NCI-H2081 treated with DMSO at 0.1 percent for 48 hours (cell line): Measurements from ENCODE around the gene FGD3.

Experiments
- DNase-seq: peaks from one replicate; lab custom pipeline; 2025; lab: John Stamatoyannopoulos, UW

Gene FGD3

DNA sequence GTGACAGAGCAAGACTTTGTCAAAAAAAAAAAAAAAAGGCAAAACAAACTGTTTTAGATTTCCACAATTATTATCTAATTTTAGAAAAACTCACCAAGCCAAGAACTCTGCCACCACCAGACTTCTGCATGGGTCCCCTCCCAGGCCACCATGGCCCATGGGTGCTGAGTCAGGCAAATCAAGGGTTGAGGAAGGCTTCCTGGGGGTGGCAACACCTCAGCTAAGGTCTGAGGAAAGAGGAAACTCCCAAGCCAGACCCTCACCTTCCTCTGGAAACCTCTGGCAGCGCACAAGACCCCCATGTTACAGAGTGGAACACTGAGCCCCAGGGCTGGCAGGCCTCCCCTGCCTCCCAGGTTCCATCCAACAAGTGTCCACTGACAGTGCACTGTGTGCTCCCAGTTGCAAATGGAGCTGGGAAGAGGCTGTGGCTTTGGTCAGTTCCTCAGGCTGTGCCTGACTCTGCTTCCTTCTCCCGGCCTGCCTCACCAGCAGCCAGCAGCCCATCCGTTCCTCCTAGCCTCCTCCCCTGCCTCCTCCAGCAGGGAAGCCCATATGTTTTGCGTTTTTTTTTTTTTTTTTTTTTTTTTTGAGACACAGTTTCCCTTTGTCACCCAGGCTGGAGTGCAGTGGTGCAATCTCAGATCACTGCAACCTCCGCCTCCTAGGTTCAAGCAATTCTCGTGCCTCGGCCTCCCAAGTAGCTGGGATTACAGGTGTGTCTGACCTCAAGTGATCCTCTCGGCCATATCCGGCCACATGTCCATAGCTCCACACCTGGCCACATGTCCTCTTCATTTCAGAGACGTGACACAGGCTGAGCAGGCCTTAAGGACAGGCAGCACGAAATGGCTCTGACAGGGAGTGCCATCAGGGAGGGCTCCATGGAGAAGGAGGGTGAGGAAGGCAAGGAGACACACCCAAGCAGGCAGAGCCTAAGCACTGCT lies 107.7 kb downstream of the FGD3 start:
- DNase-seq: no peak

DNA sequence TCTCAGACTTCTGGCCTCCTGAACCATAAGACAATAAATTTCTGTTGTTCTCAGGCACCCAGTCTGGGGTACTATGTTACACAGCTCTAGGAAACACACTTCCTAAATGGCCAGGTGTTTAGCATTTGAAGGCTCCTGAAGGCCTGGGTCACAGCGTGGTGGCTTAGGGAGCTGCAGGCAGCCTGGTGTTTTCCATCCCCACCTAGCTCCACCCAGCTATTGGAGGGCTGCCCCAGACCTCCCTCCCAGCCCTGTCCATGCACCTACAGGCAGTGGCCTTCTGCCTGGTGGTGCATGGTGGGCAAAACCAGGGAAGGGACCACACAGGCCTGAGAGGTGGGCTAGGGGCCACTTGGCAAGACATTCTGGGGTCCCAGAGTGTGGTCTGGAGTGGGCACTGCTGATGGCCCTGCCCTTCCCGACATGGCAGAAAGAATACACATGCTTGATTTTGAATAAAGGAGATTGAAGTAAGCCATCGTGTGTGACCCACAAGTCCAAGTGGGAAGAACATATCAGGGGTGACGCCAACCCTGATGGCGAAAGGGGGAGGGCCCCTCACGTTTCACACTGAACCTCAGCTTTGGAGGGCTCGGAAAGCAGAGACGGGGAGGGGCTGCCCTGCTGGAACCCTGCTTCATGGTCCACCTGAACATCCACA lies 109.8 kb downstream of the FGD3 start:
- no peak for DNase-seq

DNA sequence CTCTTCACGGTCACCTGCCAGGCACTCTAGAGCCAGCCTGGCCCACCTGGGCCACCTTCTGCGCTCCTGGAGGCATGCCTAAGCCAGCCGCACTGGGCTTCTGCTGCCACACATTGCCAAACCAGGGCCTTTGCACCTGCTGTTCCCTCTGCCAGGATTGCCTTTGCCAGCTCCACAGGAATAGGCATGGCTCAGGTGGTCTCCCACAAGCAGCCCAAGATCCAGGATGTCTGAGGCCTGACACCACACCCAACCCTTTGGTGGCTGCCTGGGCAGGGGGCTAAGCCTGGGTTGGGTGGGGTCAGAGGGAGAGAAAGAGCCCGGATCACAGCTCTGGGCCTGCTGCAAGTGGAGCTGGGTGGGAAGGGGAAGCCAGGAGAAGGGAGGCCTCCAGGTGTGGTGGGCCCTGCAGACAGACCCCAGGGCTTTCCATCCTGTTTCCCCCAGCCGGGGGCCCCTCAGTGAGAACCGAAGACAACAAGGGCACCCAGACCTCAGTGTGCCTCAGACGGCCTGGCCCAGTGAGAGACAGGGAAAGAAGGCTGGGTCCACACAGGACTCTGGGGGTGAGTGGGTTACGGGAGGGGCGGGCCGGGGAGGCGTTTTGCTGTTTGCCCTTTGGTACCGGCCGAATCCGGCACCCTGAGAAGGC lies 110.5 kb downstream of the FGD3 start:
- no peak for DNase-seq

DNA sequence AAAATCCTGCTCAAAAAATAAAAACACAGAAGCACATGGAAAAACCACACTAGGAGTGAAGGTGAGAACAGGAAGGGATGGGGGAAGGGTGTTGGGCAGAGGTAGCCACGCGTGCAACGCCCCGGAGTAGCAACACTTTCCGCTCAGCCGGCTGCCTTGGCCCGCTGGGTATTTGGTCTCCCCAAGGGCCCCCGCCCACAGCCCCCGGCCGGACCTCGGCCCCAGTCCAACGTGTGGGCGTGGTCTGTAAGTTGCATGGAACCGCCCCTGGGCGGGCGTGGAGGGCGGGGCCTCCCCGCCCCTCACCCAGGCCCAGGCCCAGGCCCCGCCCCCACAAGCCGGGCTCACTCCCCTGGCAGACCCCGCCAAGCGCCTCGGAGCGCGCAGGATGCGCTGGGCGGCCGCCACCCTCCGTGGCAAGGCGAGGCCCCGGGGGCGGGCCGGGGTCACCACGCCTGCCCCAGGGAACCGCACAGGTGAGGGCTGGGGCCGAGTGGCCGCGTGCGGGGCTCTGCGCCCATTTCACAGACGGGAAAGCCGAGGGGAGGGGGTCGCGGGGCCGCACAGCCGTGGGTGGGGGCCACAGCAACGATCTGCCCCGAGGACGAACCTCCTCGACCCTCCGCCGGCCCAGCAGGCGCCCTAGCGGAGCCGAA lies 111.2 kb downstream of the FGD3 start, which contains the start of gene SUSD3:
SUSD3 (plus strand) TSS at position 347 of the 656 bp plus-strand sequence; CDS start at position 389, 42 bp downstream.
- DNase-seq: no peak

DNA sequence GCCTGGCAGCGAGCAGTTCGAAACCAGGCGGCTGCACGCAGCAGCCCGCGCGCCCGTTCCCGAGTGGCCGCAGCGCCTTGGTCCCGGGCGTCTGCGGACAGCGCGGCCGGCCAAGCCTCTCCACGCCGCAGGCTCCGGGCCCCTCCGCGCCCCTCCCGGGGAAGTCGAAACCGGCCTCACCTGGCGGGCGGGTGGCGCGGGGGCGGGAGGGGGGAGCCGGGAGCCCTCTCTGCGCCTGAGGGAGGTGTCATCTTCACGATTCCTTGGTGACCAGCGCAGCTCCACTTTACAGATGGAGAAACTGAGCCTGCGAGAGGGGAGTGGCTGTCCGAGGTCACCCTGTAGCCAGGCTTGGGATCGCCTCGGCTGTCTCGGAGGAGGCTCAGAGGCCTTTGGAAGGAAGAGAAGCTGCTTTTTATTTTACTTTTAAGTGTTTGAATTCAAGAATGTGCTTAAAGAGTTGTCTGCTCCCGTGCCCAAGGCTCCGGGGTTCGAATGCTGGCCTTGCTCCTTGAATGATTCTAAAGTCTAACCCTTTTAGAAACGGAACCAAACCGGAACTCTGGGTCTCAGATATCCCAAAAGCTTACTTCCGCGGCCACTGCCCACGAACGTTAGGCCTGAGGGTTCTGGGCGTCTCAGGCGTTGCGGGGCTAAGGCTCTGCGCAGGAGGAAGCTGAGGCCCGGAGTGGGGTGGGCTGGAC lies 111.8 kb downstream of the FGD3 start:
- no peak for DNase-seq

DNA sequence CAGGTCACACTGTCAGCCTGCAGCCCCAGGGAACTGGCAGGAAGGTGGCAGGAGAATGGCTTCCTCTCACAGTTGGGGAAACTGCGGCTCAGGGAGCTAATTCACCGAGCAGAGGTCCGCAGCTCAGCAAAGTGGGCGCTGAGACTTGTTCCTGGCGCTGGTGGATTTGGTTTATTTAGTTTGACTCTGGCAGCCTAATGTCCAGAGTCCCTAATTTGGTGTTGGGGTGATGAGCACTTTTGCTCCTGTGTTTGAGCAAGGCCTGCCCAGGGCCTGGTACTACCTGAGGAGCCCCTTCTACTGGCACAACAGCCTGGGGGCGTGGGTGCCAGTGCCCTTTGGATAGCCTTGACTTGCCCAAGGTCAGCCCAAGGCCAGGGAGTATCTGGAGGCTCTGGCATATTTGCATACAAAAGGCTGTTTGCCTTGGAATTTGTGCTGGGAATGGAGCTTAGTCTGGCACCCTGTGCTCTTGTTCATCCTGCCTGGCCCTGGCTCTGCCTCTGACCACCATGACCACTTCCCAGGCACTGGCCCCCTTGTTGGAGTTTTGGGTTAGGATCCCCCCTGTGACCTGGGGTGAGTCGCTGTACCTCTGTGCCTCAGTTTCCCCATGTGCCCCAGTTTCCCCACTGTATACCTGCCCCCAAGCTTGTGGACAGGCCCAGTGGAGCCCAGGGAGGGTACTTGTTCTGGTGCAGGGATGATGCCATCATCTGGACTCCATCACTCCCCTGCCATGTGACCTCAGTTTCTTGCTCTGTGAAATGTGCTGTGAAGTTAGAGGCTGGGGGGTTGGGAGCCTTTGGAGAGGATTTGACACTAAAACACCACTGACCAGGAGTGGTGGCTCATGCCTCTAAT lies 112.6 kb downstream of the FGD3 start:
- DNase-seq: no peak

DNA sequence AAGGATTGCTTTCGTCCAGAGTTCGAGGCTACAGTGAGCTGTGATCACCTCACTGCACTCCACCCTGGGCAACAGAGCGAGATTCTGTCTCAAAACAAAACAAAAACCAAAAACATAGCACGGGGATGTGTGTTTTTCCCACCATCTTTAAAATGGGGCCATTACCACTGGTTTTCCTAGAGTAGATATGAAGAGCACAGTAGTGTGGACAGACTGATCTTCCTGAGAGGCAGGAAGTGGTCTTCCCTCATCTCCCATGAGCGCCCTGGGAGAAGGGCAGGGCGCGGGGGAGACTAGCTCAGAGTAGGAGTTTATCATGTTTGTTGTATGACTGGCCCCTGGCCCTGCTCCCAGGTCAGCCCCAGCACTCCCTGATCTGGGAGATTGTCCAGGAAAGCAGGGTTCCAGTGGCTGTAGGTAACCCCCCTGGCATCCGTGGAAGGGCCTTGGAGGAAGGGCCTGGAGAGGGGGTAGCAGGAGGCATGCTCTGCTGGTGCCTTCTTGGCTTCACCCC lies 113.5 kb downstream of the FGD3 start:
- no peak for DNase-seq

DNA sequence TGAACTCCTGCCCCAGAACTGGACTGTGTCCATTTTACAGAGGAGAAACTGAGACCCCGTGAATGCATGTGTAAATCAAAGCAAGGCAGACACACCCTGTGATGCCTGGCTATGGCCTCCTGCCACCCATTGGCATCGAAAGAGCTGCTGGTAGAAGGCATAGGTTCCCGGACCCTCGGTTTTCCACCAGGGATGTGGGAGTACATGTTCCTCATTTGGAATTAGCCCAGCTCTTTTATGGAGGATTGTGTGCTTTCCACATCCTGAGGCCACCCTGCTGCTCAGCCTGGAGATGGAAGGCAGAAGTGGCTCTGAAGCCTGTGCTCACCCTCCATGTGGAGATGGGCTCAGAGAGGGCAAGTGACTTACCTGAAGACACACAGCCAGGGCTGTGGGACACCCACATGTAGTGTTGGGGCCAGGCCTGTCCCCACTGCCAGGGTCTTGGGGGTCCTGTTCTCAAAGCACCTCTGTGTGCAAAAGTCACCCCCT lies 114.0 kb downstream of the FGD3 start:
- no peak for DNase-seq

DNA sequence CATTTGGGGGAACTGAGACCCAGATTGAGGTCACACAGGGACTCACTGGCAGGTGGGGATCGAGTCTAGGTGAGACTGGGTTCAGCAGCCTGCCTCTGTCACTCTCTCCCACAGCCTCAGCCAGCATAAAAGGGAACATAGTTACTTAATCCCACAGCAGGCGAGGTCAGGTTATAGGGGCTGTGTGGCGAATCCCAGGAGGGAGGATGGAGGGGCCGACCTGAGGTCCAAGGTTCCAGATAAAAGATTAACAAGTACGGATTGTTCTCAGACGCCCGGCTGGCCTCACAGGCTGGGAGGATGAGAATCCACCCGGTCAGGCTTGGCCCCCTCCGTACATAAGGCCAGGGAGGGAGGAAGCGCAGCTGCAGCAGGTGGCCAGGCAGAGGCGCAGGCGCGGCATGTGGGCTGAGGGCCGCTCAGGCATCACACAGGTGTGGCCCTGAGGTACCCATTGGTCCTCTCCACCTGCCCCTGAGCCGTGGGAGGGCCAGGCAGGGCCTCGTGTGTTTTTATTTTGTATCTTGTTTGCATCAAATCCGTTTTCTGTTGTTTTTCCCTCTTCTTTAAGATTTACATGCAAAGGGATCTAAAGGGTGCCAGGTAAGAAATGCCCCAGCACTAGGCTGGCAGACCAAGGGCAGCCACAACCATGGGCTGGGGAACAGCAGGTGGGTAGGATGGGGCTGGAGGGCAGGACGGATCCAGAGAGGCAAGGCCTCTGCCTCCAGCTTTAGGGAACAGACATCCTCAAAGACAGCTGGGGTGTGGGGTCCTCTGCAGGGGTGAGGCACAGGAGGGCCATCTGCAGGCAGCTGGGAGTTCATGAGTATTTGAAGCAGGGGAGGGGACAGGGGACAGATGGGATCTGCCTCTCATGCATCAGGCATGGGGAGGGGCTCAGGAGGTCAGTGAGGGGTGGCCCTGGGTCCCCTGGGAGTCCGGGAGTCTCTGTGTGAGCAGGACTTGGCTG lies 114.8 kb downstream of the FGD3 start:
- no peak for DNase-seq

DNA sequence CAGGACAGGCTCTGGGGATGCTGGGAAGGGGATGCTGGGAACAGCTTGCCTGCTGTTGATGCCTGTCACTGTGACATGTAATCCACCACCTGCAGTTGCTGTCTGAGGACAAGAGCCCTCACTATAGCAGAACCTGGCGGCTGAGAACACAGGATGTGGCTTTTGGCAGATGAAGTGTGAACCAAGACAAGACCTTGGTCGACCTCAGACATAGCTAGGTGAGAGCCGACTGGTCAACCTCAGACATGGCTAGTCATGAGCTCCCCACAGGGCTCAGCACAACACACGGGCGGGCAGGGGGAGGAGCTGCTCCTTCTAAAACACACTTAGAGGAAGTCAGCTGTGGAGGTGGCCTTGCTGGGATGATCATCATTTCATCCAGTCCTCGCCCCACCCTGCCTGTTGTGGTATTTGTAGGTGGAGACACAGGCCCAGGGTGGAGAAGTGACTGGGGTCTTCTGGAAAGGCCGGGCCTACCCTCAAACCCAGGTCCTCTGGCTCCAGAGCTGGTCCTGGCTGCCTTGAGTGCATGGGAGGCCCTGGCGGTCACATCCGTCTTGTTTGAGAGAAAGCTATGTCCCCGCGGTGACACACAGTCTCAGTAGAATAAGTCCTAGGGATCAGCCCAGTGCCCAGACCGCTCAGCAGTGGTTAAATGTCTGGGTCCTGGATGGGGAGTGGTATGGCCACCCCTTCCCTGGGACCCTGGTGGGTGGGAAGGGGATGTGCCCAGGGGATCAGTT lies 117.2 kb downstream of the FGD3 start:
- DNase-seq: no peak

DNA sequence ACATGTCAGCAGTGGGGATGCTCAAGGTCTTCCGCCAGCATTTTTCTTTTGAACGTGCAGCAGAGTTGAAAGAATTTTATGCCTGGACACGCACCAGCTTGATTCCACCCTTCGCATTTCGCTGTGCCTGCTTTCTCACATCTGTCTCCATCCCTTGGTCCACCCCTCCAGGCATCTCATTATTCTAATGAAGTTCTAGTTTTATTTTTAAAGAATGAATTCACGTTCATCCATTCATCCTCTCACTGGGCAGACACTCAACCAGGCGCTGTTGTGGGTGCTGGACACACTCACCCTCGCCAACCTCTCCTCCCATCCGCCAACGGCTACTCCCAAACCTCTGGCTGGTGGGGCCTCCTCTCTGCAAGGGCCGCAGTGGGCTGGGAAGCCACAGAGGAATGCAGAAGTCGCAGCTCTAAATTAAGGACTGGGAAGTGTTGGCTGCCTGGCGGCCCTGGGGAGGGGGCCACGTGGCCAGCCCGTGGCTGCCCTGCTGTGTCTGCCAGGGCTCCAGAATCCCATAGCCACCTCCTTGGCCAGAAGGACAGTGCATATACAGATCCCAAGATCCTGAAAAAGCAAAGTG lies 117.9 kb downstream of the FGD3 start:
- no peak for DNase-seq

DNA sequence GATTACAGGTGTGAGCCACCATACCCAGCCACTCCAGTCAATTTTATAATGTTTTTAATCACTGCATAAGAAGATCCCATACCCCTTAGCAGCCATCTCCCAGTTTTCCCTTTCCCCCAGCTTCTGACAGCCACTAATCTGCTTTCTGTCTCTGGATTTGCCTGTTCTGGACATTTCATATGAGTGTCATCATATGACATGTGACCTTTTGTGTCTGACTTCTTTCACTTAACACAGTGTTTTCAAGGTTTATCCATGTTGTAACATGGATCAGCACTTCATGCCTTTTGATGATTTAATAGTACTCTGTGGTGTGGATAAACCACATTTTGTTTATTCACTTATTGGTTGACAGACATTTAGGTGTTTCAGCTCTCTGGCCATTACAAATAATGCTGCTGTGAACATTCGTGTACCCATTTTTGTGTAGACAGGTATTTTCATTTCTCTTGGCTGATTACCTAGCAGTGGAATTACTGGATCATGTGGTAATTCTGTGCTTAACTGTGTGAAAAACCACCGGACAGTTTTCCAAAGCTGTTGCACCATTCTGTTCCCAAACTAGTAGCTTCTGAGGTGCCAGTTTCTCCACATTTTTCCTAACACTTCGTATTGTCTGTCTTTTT lies 119.8 kb downstream of the FGD3 start:
- no peak for DNase-seq

DNA sequence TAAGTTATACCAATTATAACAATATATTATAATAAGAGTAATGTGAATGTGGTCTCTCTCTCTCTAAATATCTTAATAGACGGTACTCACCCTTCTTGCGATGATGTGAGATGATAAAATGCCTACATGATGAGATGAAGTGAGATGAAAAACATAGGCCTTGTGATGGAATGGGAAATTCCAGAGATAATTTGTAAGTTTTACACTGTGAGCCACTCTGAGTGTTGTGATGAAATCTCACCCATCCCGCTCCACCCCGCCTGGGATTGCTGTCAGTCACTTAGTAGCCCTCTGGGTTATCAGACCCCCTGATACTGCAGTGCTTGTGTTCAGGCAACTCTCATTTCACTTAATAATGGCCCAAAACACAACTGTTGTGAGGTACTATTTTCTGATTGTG lies 121.6 kb downstream of the FGD3 start:
- no peak for DNase-seq

DNA sequence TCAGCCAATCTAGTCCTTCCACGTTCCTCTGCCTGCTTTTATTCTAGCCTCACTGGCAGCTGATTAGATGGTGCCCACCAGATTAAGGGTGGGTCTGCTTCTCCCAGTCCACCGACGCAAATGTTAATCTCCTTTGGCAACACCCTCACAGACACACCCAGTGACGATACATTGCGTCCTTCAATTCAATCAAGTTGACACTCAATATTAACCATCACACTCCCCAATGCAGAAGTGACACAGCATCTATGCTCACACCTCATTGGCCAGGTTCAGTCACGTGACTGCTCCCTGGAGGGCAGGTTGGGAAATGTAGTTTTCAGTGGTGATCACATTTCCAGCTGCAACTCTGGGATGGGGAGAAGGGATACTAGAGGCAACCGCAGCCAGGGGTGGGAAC lies 124.1 kb downstream of the FGD3 start:
- no peak for DNase-seq

DNA sequence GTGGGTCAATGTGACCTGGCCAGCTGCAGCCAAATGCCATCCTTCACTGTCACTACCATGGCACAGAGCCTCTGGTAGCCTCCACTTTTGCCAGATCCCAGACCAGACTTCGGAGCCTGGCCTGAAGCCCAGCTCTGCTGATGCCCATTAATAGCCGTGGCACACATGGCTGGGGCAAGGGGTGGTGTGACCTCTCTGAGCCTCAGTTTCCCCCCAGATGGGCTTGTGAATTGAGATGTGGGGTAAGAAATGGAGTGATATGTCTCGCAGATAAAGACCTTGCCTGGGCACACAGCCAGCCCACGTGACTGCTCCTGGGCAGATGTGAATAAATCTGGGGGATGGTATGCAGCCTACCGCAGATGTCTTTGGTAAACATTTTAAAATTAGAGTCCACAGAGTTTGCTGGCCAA lies 125.1 kb downstream of the FGD3 start:
- DNase-seq: no peak

DNA sequence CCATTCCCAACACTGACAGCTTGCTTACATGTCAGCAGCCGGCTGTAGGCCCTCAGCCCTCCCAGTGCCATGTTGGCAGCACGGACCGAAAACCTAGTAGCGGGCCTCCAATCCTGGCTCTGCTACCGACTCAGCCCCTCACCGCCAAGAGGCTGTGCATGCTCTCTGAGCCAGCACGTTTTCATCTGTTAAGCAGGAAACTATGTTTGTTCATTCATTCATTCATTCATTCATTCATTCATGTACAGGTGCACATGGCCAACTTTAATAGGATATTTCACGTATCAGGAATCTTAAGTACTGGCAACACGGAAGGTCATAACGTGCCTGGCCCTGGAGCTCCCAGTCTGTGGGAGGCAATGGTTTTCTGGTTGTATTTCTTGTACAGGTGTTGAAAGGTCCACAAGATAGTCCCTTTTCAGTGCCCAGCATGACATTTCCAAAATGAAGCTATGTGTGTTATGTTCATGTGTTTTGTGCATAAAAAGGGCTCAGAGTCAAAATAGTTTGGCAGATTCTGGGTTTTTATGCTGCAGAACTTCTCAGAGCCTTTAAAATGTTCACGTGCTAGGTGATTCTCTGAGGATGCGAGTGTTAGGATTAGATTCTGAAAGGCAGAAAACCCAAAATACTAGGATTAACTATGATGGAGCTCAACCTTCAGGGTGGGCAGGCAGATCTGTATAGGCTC lies 128.9 kb downstream of the FGD3 start:
- no peak for DNase-seq

DNA sequence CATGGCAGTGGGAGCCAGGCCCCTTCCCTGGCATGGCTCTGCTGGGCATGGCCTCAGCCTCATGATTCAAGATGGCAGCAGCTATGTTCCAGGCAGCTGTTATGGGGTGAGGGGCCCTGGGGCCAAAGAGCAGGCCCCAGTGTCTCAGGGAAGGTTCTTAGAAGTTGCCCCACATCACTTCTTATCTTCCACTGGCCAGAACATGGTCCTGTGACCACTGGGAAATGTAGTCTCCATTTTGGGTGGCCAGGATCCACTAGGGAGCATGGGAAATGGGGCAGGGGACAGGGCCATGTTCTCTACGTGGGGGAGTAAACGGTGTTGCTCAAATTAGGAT lies 129.4 kb downstream of the FGD3 start:
- no peak for DNase-seq
